HG03378 (cell line): ENCODE results near the gene CRPPA.
A peak's percentile ranks its signal among the peaks of the same experiment; 100 is the strongest.
"Not testable (repeated sequence)": the region's sequence is repeated elsewhere in the genome, so short reads cannot be mapped to it uniquely, and the experiment has no call there.

ENCODE experiments used
- ATAC-seq: cut with Tn5 transposase; IDR thresholded peaks from one replicate; pipeline ENCODE4 v1.9.1; 2021; ENCODE audit warnings: mild to moderate bottlenecking, moderate library complexity; ENCODE audit not compliant: unreplicated experiment

The CRPPA gene

DNA sequence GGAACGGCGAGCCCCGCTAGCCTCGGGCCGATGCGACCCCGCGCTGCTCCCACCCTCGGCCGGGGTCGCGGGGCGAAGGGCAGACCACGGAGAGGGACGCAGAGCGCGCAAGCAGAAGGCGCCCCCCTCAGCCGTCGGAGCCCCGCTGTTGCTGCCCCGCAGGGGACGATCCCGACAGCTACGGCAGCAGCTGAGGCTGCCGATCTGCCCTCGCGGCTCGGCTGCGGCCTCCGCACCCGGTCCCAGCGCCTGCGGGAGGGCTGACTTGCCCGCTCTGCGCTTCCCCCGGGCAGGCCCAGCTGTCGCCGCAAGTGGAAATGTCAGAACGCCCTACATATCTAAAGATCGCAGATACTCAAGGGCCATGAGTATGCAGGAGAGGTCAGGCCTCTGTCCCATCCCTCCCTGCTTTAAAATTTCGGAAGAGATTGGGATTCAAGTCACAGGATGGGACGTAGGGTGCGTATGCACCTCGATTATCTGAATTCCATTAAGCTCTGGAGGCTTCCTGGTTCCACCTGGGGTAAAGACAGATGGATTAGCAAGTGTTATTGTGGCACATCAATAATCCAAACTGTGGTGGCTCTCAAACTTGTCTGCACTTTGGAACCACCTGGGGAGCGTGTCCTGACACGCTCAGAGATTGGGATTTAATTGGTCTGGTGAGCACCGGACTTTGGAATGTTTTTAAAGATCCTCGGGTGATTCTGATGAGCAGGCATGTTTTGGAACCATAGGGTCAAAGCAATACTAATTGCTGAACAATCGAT is at the start of gene CRPPA:
CRPPA (minus strand) TSS at position 206 of the 770 bp plus-strand sequence. CDS start 216 bp downstream, outside the sequence.
- peak; percentile 30 for ATAC-seq

DNA sequence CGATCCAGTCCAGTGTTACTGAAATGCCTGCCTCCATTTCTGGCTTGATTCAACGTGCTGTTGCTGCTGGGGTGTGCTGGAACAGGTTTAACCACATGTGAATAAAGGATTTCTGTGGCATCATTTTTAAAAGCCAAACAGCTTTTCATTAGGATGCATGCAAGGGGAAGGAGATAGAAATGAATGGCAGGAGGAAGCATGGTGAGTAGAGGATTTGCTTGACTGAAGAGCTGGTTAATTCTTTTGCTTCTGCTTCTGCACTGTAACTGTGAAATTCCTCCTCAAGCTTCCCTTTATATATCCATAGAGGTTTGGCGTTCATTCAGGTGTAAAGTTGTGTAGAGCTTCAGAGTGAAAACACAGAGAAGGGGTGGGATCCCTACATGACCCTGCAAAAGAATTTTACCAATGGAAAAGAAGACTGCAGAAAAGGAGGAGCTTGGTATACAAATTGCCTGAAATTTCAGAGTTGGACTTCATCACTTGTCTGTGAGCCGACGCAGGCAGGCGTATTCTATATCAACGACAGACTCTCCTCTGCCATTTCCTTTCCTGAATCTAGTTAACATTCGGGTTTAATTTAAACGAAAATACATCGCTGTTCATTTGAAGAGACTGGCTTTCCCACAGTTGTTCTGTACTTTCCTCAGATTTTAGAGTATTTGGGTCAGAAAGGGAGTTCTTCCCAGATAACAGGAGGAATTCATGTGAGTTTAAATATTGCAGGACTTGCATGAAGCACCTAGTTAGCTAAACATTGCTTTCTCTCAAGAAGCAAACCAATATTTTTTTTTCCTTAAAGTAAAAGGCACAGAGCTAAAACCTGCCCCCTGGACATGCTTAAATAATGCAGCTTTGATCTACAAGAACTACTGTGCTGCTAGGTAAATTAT is 44.4 kb upstream of the CRPPA start, which contains the start of gene SOSTDC1:
SOSTDC1 (minus strand) TSS at position 270 of the 893 bp plus-strand sequence; CDS start at position 200, 70 bp downstream.
- ATAC-seq = no peak

DNA sequence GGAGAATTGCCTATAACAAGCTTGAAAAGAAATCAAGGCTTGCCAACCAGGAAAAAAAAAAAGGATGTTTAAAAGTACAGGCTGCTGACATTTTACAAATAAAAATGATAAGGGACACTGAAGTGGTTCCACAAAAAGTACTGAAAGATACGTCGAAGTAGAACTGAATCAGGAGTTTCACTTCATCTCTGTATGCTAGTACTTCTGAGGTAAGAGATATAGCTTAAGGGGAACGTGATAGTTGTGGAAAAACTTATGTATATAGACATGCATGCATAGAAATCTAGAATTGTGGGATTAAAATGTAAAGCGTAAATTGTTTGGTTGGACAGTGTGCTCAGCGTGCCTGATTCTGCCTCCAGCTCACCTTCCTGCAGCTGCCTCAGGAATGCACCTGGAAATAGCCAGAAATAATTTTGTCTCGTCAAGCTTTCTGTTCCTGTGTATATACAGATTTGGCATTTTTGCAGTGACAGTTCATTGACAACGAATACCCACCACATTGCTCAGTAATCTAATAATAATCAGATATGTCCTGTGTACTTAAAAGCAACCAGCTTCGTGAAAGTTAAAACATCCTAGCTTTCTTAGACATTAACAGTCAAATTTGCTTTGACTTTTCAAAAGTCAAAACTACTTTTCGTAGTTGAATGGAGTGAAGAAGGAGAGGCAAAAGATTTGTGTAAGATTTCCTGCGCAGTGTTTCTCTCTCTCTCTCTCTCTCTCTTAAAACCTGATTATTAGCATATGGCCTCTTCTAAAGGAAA is 42.8 kb upstream of the CRPPA start:
- no peak for ATAC-seq

DNA sequence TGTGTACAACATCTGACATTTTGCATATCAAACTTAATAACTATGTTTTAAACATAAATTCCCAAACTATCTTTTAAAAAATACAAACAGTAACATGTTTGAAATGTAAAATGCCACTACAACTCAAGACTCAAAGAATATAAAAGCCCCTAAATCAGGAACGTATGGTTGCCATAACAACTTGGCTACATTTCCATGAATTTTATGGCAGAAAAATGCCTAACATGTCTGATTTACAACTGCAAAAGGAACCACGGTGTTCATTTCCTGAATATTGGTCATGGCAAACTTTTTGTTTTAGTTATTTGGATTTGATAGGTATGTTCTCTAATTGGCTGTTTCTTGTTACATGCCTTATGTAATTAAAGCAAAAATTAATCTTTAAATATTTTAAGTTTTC is 42.2 kb upstream of the CRPPA start:
- no peak for ATAC-seq

DNA sequence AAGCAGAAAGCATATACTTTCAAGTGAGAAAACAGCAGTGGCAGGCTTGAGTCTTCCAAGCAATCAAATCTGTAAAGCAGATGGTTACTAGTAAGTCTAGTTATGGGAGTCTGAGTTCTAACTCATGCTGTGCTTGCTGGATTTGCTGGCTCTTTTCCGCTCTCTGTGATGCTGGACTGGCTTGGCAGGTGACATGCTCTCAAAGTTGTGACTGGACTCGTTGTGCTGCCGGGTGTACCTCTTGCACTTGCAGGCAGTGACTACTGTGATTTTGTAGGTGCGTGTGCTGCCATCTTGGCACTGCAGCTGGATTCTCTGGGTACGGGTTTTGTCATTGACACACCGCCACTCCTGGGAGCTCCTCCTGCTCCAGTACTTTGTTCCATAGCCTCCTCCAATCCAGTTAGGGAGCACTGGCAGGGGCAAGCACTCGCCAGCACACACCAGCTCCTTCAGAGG is 41.1 kb upstream of the CRPPA start:
- ATAC-seq = no peak

DNA sequence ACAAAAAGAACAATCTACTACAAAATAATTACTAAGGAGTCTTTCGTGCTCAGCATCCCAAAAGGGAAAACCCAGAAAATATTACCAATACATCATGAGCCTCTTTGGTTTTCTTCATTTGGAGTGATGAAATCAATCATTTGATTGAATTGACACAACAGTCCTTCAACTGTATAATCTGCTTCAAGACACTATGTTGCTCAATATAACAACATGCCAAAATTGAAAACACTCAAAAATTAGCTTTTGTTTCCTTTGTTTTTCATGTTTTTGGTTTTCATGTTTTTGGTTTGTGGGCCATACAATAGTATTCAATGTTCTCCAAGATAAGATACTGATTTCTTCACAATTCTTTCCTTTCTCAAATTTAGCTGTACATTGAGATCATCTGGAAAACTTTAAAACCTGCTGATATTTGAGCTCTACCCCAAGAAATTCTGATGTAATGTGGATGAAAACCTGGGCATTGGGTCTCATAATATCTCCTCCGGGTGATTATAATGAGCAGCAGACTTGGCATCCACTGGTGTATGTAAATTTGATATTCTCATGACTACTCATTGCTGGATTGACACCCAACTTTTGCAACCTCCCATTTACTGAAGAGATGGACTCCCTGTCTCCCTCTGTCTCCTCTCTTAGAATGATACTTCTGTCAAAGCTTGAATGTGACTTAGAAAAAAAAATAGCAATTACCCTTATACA is 39.6 kb upstream of the CRPPA start:
- ATAC-seq = no peak

DNA sequence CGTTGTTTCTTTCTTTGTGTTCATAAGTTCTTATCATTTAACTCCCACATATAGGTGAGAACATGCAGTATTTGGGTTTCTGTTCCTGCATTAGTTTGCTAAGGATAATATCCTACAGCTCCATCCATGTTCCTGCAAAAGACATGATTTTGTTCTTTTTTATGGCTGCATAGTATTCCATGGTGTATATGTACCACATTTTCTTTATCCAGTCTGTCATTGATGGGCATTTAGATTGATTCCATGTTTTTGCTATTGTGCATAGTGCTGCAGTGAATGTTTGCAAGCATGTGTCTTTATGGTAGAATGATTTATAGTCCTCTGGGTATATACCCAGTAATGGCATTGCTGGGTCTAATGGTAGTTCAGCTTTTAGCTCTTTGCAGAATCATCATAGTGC is 35.0 kb upstream of the CRPPA start:
- not testable (repeated sequence) for ATAC-seq

DNA sequence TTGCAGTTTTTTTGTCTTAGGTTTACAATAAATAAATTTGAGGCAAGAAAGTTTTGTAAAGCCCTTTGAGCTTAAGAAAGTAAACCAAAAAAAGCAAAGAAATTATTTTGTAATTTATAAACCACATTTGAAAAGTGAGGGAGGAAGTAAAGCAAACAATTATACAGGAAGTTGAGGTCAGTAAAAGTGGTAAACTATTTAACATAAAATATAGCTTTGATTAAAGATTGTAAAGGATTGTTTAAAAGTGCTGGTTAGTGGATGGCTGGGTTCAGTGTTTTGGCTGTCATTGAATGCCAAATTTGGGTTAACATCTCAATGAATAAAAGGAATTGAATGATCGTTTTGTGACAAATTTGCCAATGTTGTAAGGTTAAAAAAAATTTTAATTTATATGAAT is 34.3 kb upstream of the CRPPA start:
- no peak for ATAC-seq

DNA sequence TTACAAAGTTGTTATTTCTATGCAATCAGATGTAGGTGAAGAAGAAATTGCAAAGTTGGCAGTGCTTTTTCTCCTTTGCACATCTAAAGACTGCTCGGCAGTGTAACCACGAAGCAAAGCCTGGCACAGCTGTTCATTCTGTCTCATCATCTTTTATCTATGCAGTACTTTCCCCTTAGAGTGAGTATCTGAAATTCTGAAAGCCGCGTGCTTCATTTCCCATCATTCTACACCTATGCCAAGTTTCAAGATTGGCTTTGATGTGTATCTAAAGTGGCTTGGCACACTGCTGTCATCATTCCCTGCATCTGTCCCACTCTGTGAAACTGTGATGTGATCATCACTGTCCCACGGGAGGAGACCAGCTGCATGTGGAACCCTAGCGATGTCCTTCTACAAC is 29.0 kb upstream of the CRPPA start:
- no peak for ATAC-seq

DNA sequence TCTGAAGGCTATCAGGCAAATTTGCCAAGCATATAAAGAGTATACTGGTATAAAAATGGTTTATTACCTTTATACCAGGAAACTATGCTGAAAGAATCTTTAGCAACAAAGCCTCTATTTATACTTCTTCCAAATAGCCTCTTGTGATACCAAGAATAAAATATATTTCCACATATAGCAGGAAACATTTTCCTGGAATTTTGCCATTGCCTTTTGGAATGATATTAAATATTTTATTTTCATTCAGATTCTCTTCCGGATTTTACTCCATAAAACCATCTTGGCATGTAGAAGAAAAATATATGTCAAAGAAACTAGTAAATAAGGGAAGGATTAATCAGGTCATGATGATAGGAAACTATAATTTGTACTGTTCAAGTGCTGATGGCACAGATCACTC is 26.5 kb upstream of the CRPPA start:
- ATAC-seq = no peak

DNA sequence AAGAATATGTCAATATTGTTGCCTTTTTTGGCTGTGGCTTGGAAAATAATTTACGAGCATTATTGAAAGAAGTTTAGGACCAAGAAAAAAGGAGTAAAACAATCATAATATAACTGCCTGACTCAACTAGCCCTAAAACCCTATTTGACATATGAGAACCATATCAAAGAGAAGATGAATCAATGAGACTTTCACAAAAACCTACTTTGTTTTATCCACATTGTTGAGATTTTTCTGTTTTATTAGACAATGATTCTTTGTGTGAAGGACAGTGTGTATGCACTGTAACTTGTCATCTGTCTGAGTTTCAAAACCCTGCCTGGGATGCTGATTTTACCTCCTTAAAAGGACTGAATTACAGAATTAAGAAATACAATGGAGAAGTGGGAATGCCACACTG is 25.2 kb upstream of the CRPPA start:
- no peak for ATAC-seq

DNA sequence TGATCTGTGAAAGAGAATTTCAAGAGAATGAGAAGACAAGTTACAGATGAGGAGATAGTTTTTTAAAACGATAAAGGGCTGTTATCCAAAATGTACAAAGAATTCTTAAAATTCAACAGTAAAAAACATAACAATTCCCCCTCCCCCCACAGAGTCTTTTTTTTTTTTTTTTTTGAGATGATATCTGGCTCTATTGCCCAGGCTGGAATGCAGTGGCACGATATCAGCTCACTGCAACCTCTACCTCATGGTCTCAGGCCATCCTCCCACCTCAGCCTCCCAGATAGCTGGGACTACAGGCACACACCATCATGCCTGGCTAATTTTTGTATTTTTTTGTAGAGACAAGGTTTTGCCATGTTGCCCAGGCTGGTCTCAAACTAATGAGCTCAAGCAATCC is 22.5 kb upstream of the CRPPA start:
- ATAC-seq = not testable (repeated sequence)

DNA sequence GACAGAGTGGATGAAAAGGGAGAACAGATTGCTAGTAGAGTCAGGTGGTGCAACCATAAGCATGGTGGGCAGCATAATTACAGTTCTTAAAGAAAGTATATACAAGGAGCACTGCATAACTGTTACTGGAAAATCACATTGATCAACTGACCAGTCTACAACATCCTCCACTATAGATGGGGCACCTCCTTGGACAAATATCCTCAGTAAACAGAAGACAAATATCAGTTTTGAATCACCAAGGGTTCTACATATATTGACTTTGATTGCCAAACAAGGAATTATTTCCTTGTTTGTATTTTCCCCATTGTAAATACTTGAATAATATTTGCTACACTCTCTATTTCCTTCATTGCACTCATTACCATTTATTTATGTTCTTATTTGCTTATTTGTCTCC is 17.6 kb upstream of the CRPPA start:
- ATAC-seq = no peak

DNA sequence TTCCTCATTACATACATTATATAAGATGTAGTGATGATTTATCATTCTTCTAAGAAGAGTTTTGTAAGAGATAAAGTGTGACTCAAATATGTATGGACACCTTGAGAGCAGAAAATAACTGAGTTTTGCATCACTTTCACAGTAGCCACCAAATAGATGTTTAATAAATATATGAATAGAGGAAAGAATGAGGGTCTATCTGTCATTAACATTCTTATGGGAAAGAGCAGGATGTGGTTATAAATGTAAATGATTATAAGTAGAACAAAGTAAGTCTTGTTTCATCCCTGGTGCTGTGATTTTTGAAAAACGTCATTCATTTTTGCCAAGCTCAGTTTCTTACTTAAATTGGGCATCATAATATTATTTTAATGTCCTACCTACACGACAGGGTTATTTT is 15.0 kb upstream of the CRPPA start:
- no peak for ATAC-seq

DNA sequence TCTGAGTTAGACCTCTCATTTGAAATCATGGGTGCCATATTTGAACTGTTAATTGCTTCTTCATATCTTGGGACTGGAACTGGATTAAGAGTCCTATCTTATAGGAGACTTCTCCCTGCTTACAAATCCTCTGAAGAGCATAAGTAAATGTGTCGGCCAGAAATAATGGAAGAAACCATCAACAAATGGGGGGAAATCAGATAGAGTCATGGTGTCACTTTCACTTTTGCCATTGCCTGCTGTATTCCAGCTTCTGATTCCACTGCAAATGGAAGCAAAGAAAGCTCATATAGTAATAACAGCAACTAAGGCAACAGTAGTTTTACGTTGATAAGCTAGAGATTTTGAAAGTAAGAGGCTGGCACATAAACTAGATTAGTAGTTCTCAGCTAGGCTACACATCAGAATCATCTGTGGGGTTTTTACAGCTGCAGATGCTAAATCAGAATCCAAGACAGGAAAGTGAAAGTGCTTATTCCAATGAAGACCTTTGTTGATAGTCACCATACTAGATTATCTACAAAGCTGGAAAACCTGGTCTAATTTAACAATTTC is 12.3 kb upstream of the CRPPA start:
- ATAC-seq = no peak

DNA sequence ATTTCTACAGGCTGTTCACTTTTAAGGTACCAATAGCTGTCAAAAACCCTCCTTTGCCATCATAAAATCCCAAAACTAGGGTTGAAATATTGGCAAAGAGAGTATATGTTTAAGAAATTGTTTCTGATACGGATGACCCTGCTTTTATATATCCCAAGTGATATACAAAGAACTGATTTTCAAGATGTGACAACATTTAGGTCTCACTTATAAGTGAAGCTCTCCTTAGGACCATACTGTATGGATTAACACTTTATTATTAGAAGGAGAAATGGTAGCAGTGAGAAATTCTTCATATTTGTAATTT is 11.0 kb upstream of the CRPPA start:
- no peak for ATAC-seq

DNA sequence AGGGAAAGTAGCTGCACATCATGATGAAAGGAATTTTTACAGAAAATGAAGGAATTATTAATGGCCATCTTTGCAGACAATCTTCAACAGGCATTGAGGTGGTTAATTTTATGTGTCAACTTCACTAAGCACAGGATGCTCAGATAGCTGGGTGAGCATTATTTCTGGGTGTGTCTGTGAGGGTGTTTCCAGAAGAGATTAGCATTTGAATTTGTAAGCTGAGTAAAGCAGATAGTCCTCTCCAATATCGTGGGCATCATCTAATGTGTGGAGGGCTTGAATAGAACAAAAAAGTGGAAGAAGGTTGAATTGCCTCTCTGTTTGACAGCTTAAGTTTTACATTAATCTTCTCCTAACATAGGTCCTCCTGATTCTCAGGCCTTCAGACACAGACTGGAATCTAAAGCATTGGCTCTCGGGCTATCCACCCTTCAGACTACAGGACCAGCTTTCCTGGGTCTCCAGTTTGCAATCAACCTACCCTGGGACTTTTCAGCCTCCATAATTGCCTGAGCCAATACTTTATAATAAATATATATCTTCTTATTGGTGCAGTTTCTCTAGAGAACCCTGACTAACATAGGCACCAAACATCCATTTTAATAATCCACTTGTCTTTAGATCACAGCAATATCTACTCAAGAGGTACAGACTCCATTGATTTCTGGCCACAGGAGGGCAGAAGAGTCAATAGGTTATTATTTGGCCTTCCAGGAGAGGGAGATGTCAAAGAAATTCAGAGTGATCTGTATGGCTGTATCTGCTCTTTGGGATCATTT is 10.5 kb upstream of the CRPPA start:
- ATAC-seq = peak; percentile 77

DNA sequence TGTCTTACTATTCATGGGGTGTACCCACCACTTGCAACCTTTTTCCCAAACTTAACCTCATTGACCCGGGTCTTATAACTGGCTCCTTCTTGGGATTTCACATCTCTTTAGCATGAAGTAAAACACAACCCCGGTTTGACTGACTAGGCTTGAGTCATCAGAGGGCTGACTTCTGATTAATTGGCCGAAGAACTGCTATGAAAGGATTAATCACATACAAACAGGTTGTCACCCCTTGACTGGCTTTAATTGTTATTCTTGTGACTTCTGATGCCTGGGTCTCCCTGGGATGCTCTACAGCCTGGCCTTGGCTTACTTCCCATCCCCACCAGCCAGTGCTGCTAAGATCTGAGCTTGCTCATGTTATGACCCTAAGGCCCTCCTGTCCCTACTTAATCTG is 8.8 kb upstream of the CRPPA start:
- ATAC-seq = no peak

DNA sequence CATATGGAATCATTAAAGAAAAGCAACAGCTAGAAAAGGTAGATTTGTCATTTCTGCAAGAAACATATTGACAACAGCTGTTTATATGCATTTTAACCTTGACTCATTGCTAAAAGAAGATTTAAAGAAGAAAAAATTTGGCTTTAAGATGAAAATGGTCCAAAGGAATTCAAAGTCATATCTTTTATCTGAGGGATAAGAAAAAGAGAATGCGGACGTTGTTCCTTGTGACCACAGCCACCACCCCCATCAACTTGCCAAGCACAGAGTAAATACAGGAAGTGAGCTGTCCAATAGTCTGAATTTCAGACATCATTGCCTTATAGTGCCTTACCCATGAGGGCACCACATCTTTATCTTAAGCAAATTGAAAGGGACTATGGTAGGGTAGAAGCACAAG is 7.3 kb upstream of the CRPPA start:
- ATAC-seq = no peak

DNA sequence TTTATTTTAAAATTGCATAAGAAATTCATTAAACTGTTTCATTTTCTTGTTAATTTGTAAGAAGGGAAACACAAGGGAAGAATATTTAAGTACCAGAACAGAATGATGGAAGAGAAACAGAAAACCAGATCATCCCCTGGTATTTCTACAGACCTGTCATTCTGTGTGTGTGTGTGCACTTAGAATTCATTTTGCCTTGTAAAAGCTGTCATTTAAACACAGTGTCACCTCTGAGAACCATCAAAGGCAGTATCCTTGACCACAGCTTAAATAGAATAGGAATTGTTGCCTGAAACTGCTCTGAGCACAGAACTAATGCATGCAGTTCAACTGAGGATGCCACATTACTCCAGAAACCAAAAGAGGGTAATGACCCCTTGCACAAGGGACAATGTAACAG is 6.8 kb upstream of the CRPPA start:
- no peak for ATAC-seq
